VCaP (cell line): ENCODE results near the gene TIGD7.

Experiments
- H3K27ac ChIP-seq: fragments of 450-650 bp; 2 replicates; pipeline ENCODE4 v1.5.1; 2017
- CTCF ChIP-seq: fragments of 450-650 bp; conservative IDR thresholded peaks from 2 replicates; pipeline ENCODE4 v1.5.1; 2017; ENCODE audit warnings: mild to moderate bottlenecking, moderate library complexity

Gene TIGD7

GRCh38 chr16:3266873-3267537 lies 38.2 kb downstream of the TIGD7 start:
- peak; percentile 76 for TF ChIP-seq CTCF
- H3K27ac ChIP-seq: no peak overlapping the region; the same call in 1 of the 2 replicates

GRCh38 chr16:3264137-3265036 lies 40.8 kb downstream of the TIGD7 start:
- no peak for TF ChIP-seq CTCF
- H3K27ac ChIP-seq: peak overlapping the region; percentile 82

- TF ChIP-seq CTCF: no peak
- peak overlapping the region; percentile 82; the same call in 1 of the 2 replicates for H3K27ac ChIP-seq
Measured at GRCh38 chr16:3262517-3262916, 42.7 kb downstream of the TIGD7 start.

GRCh38 chr16:3259836-3260235 lies 45.4 kb downstream of the TIGD7 start:
- H3K27ac ChIP-seq: no peak overlapping the region
- no peak for TF ChIP-seq CTCF

- no peak overlapping the region for H3K27ac ChIP-seq
- no peak for TF ChIP-seq CTCF
Measured at GRCh38 chr16:3256866-3257465, 48.3 kb downstream of the TIGD7 start.

- no peak for TF ChIP-seq CTCF
- no peak within 1 kb of the TSS for H3K27ac ChIP-seq
Measured at GRCh38 chr16:3256146-3256865, 48.9 kb downstream of the TIGD7 start, which contains the start of gene MEFV. MEFV (minus strand) TSS chr16:3256633; CDS start chr16:3256587, 46 bp downstream.
